Measurements from ENCODE around the gene KCTD5. TPM values are rescaled to one million over a fixed set of nuclear protein-coding genes. Genes with fewer than 3 reads are reported as not detected.
"Not testable (repeated sequence)": the region's sequence is repeated elsewhere in the genome, so short reads cannot be mapped to it uniquely, and the experiment has no call there.

The KCTD5 gene
- total RNA-seq, 6 experiments from 2014 or later, result 7.3 to 22.8 (median 11.1) TPM

DNA sequence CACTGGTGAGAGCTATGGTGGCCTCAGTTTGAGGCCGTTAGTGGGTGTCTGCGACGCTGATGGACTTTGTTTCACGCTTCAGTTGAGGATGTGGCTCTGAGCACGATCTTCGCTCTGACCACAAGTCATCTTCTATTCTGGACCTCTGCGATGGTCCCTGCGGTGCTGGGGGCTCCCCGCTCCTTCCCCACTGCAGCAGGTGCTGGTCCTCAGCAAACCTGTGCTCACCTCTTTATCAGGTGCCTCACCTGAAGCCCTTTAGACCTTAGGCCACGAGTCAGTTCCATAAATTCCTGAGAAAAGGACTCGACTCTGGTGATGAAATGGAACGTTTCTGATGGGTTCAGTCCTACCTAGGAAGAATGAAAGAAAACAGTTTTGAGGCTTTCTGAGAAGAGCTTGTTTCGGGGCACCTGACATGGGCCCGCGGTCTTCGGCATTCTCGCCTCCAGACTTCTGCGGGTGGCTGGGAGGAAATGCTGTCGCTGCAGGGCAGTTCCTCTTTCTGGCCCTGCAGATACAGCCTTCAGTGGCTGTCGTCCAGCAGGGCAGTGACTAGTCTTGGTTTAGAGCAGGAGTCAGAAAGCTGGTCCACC is 4.7 kb downstream of the KCTD5 start:
- 38% methylated on average over 14 of the region's 20 CpGs for WGBS (ENCODE audit: insufficient coverage, low coverage, low lambda C conversion rate, missing lambda C conversion rate)
- no peak overlapping the region for H3K27ac ChIP-seq
- intact Hi-C loops (cut with DNase I), result no loop called here
- no peaks in the 10 kb centered on the region for H3K4me1 ChIP-seq
- H3K9me3 ChIP-seq, result no peaks in the 10 kb centered on the region
- H3K36me3 ChIP-seq, result no peaks in the 10 kb centered on the region
- no peak overlapping the region for H3K4me3 ChIP-seq
- TF ChIP-seq POLR2A (IDR thresholded peaks at IDR 0.05), result no peak
- TF ChIP-seq, protein P1, sequence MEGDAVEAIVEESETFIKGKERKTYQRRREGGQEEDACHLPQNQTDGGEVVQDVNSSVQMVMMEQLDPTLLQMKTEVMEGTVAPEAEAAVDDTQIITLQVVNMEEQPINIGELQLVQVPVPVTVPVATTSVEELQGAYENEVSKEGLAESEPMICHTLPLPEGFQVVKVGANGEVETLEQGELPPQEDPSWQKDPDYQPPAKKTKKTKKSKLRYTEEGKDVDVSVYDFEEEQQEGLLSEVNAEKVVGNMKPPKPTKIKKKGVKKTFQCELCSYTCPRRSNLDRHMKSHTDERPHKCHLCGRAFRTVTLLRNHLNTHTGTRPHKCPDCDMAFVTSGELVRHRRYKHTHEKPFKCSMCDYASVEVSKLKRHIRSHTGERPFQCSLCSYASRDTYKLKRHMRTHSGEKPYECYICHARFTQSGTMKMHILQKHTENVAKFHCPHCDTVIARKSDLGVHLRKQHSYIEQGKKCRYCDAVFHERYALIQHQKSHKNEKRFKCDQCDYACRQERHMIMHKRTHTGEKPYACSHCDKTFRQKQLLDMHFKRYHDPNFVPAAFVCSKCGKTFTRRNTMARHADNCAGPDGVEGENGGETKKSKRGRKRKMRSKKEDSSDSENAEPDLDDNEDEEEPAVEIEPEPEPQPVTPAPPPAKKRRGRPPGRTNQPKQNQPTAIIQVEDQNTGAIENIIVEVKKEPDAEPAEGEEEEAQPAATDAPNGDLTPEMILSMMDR (IDR thresholded peaks at IDR 0.05), result no peak
- DNase-seq (peak; percentile 49 to 74 (median 58)), ATAC-seq (peak in 3 of 4 donors; percentile 11 to 50 (median 18))
- H3K27me3 ChIP-seq, result no peaks in the 10 kb centered on the region

DNA sequence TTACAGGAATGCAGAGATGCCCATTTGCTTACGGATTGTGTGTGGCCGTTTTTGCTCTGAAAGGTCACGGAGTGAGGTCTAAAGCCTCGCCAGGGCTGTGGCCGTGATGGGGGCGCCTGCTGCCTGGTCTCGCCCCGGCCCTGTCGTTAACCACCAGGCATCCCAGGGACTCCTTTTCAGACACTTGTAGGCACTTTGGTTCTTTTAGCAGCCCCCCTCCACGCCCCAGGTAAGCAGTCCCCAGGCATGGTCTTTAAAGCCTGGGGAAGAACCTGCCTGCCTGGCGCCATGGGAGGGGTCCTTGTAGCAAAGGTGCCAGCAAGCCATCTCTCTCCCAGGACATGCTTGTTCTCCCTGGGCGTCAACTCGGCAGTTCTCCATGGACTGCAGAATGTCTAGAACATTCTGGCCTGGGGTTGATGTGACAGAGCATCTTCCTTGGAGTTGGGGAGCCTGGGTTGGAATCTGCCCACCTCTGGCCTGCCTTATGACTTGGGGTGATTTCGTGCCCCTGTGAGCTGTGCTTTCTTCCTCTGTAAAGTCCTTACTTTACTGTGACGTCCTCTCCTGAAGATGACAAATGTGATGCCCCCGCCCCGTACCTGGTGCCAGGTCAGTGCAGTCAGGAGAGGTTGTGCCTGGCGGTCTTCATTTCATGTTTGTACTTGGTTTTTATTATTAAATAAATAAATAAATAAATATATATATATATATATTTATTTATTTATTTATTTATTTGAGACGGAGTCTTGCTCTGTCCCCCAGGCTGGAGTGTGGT is 5.4 kb downstream of the KCTD5 start:
- no peaks in the 10 kb centered on the region for H3K4me1 ChIP-seq
- no peak for TF ChIP-seq POLR2A (IDR thresholded peaks at IDR 0.05)
- TF ChIP-seq, protein P1 (IDR thresholded peaks at IDR 0.05), result no peak
- DNase-seq (no peak), ATAC-seq (no peak)
- no peaks in the 10 kb centered on the region for H3K9me3 ChIP-seq
- WGBS (ENCODE audit: insufficient coverage, low coverage, low lambda C conversion rate, missing lambda C conversion rate), result 86% methylated on average over 6 of the region's 19 CpGs
- no peaks in the 10 kb centered on the region for H3K27me3 ChIP-seq
- intact Hi-C loops (cut with DNase I), result no loop called here
- no peak overlapping the region for H3K27ac ChIP-seq
- no peaks in the 10 kb centered on the region for H3K36me3 ChIP-seq
- H3K4me3 ChIP-seq, result no peak overlapping the region

DNA sequence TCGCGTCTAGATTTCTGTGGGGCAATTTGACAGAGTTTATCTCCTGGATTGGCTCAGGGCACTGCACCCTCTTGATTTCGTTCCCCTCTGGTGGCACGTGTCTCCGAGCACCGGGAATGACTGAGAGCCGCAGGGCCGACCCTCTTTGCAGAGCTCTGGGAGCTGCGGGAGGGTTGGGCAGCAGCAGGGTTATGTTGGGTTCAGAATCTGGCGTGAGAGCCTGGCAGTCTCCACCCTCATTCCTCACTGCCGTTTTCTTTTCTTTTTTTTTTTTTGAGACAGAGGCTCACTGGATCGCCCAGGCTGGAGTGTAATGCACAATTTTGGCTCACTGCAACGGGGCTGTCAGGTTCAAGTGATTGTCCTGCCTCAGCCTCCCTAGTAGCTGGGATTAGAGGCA is 7.1 kb downstream of the KCTD5 start:
- H3K27ac ChIP-seq; H3K36me3 ChIP-seq; H3K9me3 ChIP-seq; H3K4me3 ChIP-seq; H3K4me1 ChIP-seq; DNase-seq; H3K27me3 ChIP-seq; ATAC-seq; intact Hi-C loops (cut with DNase I): not testable (repeated sequence)
- 92% methylated on average over 2 of the region's 13 CpGs for WGBS (ENCODE audit: insufficient coverage, low coverage, low lambda C conversion rate, missing lambda C conversion rate)

DNA sequence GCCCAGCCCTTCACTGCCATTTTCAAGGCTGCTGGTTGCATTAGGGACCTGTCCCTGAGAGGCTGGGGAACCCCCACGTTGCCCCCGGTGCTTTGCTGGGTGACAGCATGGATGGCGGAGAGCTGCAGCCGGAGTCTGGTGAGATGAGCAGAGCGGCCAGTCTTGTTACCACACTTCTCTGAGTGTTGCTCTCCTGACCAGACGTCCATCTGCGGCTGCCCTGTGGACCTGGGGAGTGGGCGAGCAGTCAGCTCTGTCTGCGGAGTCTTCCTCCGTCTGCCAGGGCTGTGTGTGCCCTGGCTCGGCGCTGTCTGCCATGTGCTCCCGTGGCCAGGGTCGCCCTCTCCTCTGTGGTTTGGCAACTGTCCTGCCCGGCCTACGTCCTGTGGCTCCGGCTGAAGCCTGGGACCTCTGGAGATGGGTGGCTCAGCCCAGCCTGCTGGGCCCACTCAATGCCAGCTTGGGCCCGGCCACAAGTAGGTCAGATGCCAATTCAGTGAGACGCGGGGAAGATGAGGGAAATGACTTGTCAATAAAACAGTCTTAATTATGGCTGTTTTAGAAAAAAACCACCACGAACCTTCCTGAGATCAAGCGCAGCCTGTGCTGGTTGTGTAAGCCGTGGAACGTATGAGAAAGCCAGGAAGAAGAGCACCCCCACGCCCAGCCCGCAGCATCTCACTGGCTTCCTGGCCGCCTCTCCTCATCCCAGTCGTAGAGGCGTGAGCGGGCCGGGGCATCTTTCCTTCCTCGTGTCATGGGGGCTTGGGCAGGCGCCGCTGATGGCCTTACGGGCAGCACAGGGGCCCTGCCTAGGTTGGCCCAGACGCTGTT is 7.9 kb downstream of the KCTD5 start:
- no peaks in the 10 kb centered on the region for H3K4me1 ChIP-seq
- H3K27me3 ChIP-seq, result no peaks in the 10 kb centered on the region
- intact Hi-C loops (cut with DNase I), result no loop called here
- TF ChIP-seq, protein P1 (IDR thresholded peaks at IDR 0.05), result no peak
- TF ChIP-seq POLR2A (IDR thresholded peaks at IDR 0.05), result no peak
- H3K4me3 ChIP-seq, result no peak overlapping the region
- H3K36me3 ChIP-seq, result no peaks in the 10 kb centered on the region
- DNase-seq (peak in 2 of 3 donors; percentile 40 to 50), ATAC-seq (no peak)
- no peaks in the 10 kb centered on the region for H3K9me3 ChIP-seq
- 82% methylated on average over 15 of the region's 36 CpGs for WGBS (ENCODE audit: insufficient coverage, low coverage, low lambda C conversion rate, missing lambda C conversion rate)
- no peak overlapping the region for H3K27ac ChIP-seq
